GM08714 (cell line): ENCODE results near the gene TANGO2.

Source experiments
- H3K4me3 ChIP-seq: fragments of 200-500 bp; sonication (Bioruptor generic); 2 replicates; pipeline ENCODE4 v1.5.1; 2014; ENCODE audit warnings: mild to moderate bottlenecking, low read length, inconsistent platforms
- ZNF274 ChIP-seq: IDR thresholded peaks from 2 replicates; pipeline ENCODE4 v1.6.1; 2012; ENCODE audit warnings: mild to moderate bottlenecking, low read depth, low read length

The TANGO2 gene

DNA sequence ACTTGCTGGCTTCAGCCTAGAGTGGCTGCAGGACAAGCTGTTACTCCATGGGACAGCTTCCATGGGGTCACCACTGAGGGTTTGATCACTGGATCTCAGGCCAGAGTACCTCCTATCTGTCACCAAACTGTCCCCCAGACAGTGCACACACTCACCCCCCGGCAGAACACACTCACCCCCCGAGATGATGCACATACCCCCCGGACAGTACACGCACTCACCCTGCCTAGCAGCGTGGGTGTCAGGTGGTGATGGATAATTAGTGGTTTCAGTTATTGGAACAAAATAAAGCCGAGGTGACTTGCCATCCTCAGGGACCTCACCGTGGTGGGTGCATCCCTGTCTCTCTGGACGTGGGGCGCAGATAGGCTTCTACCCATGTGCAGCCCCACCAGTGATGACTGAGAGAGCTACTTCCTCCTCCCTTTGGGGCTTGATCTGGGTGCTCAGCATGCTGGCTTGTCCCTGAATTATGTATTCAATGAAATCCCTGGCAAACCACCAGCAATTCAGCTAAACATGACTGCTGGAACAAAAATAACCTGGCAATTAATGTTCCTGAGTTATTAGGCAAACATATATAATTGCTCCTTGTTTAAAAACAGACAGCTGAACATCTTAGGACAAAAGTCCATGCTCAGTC is 18.9 kb downstream of the TANGO2 start:
- no peak for TF ChIP-seq ZNF274
- no peak overlapping the region for H3K4me3 ChIP-seq

DNA sequence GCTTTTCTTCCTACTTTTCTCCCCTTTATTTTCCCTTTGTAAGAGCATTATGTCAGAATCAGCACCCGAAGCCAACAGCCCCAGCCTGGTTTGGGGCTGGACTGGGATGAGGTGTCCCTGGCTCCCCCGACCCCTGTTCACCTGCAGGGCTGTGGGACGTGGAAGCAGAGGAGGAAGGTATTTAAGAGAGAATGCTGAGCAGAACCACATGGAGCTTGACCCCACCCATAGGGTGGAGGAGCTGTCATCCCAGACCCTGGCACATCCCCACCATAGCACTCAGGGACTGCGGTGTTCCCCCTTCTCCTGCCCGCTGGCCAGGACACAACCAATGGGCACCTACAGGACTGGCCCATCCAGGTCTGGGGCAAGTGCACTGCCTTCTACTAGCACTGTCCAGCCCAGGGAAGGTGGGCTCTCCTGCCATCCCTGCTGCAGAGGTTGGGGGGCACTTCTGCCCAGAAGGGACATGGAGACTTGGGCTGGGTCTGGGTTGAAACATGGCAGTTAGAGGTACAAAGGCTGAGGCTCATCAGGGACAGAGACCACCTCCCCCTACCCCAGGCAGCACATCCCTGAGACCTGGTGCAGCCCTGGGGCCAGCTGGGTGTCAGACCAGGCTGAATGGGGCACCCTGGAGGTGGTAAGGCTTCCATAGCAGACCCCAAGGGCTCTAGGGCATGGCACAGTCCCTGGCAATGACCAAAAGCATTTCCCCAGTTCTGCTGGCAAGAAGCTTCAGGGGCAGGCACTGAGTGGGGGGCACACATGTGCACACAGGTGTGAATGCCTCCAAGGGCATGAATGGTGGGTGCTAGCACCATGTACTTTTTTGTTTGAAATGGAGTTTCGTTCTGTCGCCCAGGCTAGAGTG is 19.7 kb downstream of the TANGO2 start:
- no peak overlapping the region for H3K4me3 ChIP-seq
- TF ChIP-seq ZNF274: no peak

DNA sequence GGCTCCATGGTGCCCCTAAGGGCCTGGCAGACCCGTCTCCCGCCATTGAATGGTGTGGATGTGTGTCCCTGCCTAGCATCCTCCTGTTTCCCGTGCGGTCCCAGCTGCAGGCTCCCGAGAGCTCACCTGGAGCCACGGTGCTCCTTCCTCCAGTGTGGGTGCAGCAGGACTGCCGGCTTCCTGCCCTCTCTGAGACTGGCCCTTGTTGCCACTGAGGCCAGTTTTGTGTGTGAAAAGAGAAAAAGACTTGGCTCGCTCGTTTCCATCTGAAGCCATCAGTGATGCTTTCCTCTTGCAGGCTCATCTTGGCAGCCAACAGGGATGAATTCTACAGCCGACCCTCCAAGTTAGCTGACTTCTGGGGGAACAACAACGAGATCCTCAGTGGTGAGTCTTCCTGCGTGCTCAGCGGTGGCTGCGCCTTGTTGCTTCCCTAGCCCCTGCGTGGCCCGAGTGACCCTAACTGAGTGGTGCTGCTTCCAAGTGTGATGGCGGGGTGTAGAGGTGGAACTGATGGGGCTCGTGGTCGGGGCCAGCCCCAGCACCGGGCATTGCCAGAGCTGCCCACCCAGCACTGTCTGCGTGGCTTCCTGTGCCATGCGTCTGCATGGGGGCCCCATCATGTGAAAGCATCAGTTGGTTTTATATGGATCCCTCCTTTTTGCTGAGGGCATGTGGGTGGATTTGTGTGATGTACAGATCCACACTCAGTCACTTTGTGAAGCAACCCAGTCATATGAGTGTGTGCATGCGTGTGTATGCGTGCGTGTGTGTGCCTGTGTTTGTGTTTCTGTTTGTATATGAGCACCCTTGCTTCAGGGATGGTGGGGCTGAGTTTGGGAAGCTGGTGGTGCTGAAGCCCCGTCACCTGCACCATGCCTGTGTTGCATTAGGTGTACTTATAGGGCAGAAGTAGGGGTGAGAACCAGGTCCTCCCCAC is 22.4 kb downstream of the TANGO2 start:
- TF ChIP-seq ZNF274: no peak
- H3K4me3 ChIP-seq: no peak overlapping the region

DNA sequence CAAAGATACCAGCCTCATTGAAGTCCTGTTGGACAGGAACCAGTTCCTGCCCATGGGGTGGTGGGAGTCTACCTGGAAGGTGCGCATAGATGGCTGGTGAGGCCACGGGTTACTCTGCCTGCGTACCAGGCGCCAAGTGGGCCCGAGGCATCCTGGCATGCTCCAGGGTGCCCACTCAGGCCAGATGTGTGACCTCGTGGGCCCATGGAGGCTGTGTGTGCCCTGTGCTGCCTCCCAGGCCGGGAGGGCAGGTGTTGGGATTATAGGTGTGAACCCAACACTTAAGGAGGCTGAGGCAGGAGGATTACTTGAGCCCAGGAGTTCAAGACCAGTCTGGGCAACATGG is 23.1 kb downstream of the TANGO2 start:
- no peak overlapping the region for H3K4me3 ChIP-seq
- TF ChIP-seq ZNF274: no peak

DNA sequence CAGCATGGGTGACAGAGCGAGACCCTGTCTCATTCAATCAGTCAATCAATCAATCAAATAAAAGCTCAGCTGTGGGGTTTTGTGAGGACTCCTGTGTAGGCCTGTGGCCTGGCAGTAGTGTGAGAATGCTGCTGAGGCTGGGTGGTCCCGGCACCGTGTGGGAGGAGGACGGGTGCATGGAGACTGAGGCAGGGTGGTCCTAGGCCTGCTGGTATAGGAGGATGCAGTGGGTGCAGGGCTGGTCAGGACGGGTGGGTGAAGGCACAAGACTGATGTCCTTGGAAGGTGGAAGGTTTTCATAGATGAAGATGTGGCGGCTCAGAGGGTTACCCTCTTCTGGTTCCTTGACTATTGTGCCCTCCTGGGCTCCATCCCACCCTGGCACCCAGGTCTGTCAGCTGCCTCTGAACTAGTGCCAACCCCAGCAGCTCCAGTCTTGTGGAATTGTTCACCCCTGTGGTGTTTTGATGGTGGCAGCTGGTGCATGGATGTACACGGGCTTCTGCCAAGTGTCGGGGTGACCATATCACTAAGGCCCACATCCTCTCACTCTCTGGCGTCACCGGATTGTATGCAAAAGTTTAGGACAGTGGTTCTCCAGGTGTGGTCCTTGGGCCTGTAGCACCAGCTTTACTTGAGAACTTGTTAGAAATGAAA is 23.7 kb downstream of the TANGO2 start:
- no peak for TF ChIP-seq ZNF274
- no peak overlapping the region for H3K4me3 ChIP-seq

DNA sequence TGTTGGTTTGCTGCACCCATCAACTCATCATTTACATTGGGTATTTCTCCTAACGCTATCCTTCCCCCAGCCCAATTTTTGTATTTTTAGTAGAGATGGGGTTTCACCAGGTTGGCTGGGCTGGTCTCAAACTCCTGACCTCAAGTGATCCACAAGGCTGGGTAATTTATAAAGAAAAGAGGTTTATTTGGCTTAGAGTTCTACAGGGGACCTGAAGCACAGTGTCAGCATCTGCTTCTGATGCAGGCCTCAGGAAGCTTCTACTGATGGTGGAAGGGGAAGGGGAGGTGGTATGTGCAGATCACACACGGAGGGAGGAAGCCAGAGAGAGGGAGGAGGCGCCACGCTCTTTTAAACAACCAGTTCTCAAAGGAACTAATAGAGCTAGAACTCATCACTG is 25.8 kb downstream of the TANGO2 start:
- no peak for TF ChIP-seq ZNF274
- no peak overlapping the region for H3K4me3 ChIP-seq

DNA sequence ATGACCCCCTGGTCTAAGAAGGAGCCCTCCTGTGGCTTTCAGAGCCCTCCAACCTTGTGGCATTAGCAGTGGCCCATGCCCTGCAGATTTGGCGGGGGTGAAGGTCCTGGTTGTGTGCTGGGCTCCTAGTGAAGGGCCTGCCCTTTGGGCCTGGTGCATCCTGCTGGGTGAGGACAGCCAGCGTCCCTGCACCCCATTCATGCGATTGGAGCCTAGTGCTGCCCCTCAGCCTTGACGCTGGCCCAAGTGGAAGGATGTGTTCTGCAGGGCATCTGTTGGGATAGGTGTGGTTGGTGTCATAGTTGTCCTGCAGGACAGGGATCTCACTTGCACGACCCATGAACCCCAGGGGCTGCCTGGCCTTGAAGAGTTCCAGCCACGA is 31.0 kb downstream of the TANGO2 start:
- no peak overlapping the region for H3K4me3 ChIP-seq

DNA sequence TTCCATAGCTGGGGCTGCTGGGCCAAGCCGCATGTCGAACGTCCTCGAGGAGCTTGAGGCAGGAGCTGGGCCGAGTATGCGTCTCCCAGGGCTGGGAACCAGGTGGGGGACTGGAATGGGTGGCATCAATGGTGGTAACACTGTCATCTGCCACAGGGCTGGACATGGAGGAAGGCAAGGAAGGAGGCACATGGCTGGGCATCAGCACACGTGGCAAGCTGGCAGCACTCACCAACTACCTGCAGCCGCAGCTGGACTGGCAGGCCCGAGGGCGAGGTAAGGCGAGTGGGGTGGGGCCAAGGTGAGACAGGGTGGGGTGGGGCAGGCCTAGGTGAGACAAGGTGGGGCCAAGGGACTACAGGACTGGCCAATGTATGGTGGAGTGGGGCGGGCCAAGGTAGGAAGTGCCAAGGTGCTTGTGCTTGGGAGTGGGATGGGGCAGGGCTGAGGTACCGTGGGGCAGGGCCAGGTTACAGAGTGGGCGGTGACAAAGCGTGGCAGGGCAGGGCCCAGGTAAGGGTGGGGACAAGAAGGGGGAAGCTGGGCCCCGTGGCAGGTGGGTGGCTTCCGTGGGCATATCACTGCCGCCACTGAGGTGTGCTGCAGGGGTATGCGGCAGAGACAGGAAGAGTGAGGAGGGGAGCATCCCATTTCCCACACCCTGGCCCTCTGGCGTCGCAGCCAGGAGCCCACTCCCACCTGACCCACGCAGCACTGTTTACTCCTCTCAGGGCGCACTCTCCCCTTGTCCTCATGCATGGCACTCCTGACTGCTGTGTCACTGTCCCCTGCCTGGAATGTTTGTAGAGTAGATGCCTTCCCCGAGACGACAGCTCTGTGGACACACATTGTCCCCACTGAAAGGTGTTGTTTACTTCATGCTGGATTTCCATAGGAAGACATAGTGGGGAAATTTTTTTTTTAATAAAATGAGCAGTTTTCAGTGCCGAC is 31.7 kb downstream of the TANGO2 start:
- H3K4me3 ChIP-seq: no peak overlapping the region
- no peak for TF ChIP-seq ZNF274

More for the DNA sequence above, 31.0 kb downstream of the TANGO2 start:
- TF ChIP-seq ZNF274: no peak

DNA sequence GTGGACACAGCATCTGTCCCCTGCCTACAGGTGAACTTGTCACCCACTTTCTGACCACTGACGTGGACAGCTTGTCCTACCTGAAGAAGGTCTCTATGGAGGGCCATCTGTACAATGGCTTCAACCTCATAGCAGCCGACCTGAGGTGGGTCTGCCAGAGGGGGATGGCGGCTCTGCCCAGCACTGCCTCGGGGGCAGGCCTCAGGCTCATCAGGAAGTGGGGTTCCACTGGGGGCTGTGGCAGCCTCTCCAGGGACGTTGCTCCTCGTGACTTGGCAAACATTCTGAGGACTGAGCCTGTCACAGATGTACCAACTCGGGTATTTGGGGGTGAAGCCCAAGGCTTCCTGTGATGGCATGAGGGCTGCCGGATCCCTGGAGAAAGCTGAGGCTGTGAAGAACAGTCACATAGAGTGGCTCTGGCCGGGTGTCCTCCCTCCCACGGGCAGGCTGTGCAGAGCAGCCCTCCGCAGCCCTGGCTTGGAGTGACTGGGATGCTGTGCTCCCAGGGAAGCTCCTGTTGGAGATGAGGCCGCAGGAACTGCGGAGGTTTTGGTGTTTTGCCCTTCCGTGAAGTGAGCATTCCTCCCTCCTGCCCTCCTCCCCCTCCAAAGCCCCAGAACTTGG is 32.6 kb downstream of the TANGO2 start:
- no peak overlapping the region for H3K4me3 ChIP-seq
- TF ChIP-seq ZNF274: no peak

DNA sequence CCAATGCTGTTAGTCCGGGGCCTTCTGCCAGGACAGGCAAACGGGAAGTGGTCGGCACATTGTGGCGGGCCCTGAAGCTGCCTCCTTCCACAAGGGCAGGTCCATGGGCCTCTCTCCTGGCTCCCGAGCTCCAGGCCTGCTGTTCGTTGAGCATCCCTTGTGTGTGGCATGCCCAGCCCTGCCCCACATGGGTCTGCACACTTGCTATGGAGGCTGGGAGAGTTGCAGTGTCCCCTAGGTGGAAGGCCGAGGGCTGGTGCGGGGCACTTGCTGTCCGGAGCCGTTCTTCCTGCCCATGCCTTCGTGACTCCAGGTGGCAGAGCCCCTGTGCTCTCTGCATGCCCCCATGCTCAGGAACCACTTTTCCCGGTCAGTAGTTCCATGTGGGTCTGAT is 33.1 kb downstream of the TANGO2 start:
- no peak overlapping the region for H3K4me3 ChIP-seq
- no peak for TF ChIP-seq ZNF274

DNA sequence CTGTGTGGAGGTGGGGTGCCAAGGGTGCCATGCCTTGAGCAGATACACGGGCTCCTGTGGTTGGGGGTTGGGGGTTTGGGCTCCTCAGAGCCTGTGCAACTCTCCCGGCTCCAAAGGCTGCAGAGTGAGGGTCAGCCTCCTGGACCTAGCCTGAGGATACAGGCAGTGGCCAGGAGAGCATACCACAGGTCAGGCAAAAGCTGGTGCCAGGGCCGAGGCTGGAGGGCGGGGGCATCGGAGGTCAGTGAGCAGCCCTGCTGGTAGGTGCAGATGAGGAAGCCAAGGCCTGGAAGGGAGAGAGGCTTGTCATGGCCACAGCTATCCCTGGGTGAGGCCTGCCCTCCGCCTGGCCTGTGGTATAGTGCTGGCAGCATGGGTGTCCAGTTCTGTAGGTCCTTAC is 33.6 kb downstream of the TANGO2 start:
- TF ChIP-seq ZNF274: no peak
- no peak overlapping the region for H3K4me3 ChIP-seq

DNA sequence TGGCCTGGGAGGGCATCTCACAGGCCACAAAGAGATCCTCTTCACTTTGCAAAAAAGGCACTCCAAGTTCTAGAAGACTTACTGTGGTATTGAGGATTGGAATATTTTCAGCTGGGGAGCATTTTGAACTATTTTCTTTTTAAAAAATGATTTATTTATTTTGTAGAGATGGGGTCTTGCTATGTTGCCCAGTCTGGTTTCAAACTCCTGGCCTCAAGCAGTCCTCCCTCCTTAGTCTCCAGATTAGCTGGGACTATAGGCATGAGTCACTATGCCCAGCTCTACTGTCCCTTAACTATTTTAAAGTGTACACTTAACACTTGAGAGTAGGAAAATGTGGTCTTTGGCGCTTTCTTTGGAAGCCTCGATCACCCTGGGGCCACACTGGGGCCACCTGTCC is 34.2 kb downstream of the TANGO2 start:
- H3K4me3 ChIP-seq: no peak overlapping the region
- TF ChIP-seq ZNF274: no peak
